Measurements from ENCODE around the gene KRT6C.
"Not testable (repeated sequence)": the region's sequence is repeated elsewhere in the genome, so short reads cannot be mapped to it uniquely, and the experiment has no call there.

KRT6C gene

DNA sequence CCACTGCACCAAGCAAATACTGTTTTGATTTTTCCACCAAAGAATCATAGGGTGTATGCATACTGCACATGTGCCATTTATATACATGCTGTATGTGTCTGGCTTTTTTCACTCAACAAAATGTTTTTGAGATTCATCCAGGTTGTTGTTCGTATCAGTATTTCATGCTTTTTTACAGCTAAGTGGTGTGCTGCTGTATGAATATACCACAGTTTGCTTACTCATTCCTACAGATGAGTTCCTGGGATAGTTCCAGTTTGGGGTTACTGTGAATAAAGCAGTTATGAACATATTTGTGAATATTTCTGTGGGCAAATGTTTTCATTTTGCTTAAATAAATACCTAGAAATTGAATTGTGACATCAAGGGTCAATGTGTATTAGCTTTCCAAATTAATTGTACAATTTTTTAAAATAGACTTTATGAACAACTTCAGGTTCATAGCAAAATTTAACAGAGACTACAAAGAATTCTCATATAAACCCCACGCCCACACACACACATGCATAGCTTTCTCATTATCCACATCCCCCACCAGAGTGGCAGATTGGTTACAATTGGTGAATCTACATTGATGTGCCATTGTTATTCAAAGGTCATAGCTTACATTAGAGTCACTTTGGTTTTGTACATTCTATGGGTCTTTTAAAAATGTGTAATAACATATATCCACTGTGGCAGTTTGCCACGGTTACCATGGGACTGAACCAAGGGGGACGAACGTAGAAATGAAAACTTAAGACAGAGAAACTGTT lies 26.4 kb upstream of the KRT6C start:
- no peak for DNase-seq

DNA sequence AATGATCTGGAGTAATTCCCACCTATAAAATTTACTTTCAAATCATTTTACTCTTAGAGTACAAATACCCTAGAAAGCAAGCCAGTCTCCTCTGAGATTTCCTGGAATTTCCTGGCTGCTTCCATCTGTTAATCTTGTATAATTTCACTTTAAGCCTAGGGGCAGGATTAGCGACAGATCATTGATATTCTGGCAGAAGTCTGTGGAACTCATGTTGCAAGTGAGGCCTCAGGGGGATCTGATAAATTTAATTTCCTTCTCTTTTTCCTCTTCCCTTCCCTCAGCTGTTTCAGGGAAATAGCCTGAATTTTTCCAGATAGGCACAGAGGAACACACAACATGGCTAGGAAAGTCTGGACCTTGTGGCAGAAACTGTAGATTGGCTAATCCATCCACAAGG lies 25.3 kb upstream of the KRT6C start:
- DNase-seq, result no peak

DNA sequence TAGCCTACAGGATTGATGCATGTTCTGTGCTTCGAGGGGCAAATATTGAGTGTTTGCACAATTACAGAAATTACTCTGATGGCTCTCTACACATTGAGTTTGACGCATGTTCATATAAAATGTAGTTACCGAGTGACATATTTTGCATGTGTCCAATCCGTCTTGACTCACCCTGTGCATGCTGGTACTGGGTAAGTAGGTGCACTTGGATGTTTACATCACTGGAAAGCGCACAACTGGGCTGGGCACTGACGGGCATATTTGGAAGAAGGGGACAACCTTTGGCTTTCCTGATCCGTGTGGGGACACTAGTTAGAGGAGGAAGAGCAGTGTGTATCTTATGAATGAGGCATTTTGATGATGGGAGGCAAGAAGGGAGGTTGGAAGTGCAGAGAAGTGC lies 24.4 kb upstream of the KRT6C start:
- DNase-seq, result no peak

DNA sequence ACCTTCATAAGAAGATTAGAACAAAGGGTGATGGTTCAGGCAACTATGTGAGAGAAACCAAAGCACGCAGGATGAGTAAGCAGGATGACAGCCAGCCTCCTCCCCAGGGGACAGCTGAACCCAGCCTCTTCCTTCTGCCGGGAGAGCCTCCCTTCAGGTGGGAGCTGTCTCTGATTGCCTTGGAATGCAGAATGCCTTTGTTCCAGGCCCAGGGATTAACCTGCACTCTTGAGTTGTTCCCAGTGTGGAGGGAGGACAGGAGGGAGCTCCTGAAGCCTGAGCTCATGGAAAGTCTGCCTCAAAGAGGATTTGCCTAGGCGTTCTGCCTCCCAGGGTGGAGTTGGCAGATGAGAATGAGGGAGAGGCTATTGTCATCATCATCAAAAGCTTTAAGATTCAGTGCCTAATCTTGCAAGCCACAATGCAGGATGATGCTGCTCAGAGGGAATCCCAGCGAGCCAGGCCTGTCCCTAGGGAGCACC lies 23.0 kb upstream of the KRT6C start:
- DNase-seq, result no peak

DNA sequence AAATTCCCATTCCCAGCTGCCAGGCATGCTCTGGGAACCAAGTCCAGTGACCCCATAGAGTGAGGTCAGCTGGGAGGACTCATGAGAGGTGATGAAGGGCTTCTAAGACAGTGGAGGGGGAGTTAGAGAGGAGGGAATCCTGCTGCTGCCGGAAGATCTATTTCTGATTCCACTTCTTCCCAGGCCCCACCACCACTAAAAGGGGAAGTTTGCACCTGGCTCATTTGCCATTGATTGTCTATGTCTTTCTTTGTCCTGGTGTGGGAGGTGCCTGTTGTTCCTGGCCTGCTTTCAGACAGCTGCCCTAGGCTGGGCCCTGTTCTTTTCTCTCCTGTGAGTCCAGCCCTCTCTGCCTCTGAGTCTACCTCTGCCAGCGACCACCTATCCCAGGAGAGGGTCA lies 22.4 kb upstream of the KRT6C start:
- DNase-seq, result no peak

DNA sequence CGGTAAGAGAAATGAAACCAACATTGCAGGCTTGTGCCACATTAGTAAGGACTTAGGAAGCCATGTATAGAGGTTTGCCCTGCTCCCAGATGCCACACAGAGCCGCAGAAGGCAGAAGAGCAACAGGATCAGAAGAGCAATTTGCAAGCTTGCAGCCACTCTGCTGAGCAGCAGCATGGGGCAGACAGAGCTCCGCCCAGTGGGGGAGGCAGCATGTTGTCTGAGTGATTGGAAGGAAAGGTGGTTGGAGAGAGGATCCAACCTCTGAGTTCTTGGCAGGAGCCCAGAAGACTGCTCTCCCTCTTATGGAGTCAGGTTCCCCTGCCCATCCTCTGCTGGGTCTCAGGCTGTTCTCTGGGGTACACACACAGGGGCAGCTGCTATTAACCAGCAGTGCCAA lies 21.8 kb upstream of the KRT6C start:
- DNase-seq, result no peak

DNA sequence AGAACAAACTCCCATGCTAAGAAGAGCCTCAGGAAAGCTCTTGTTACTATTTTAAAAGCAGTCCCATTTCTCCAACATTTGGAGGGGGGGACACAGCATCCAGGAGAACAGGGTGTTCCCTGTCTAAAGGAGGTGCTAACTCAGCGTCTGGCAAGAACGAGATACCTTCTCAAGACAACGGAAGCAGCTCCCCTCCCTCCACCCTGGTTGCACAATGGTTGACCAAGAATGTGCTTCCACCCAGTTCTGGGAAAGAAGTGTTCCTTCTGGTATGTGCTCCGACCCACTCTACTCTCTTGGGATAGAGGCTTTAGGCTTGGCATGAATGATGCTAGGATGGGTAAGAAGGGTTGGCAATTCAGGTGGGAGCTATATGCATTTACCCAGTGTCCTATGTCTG lies 20.9 kb upstream of the KRT6C start:
- DNase-seq, result no peak

DNA sequence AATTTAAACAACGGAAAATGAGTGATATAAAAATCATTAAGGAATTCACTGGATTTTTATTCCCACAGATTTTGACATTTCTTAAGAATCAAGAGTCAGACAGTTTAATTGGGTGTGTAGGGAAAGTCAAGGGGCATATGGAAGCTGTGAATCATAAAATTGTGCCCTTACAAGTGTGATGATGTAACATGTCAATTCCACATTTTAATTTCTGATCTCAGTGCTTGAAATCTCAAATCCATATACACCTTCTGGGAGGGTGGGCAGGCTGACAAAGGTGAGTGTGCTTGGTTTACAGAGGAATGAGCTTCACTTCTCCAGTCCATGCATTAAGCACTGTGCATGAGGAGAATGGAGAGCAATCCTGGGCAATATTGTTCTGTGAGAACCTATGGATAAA lies 20.5 kb upstream of the KRT6C start:
- DNase-seq, result no peak

DNA sequence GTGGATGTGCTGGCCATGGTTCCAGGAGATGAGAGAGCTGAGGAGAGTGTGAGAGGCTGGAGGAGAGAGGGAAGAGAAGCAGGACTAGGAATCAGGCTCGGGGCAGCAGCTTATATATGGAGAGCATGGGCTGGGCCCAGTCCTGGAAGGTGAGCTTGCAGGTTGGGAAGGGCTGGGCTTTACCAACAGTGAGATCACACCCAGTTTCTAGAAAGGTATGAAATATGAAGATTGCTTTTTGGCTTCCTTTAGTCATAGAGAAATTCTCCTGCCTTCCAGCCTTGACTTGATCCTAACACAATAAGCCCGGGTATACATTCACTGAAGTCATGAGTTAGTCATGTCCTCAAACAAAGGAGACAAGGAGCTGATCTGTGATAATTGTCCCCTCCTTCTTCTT lies 19.6 kb upstream of the KRT6C start, which contains the start of gene KRT6A:
Gene KRT6A, minus strand, starts transcription at position 86 of the 400 bp plus-strand sequence. Its CDS starts 69 bp downstream, at position 17.
- no peak for DNase-seq

DNA sequence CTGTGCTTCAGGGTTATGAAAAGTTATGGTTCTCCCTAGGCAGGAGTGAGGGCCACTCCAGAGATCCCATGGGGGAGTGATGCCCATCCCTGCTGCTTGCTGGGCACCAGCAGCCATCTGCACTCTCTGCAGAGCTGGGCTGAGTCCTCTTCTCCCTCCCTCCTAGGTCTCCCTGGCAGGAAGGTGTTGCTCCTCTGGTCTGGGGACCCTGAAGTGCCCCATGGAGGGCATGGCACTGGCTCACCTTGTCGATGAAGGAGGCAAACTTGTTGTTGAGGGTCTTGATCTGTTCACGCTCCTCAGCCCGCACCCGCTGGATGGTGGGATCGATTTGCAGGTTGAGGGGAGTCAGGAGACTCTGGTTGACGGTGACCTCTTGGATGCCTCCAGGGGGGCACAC lies 18.8 kb upstream of the KRT6C start:
- not testable (repeated sequence) for DNase-seq

DNA sequence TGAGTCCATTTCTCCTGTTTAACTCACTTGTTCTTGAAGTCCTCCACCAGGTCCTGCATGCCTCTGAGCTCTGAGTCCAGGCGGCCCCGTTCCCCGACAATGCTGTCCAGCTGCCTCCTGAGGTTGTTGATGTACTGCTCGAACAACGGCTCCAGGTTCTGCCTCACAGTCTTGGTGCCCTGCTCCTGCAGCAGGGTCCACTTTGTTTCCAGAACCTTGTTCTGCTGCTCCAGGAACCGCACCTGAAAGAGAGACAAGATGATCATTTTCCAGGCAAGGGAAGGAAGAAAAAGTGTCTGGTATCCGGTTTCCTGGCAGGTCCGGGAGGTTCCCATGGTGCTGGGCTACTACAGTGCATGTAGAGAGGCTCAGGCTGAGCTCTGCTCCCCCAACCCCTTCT lies 17.9 kb upstream of the KRT6C start:
- not testable (repeated sequence) for DNase-seq

DNA sequence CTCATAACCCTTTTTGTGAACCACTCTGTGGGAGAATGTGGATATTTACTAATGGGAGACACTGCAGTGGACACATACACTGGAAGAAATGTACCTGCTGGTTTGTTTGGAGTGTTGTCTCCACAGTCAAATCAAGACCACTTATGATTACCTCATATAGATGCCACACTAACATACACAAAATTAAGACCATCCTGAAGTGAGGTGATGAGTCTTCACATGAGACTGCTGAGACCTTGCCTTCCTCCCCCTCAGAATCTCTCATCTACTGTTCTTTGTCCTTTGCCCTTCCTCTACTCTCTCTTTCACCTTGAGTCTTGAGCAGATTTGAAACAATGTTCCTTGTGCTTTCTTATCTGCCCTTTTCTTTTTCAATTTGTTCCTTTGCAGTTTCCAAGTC lies 15.1 kb upstream of the KRT6C start:
- DNase-seq, result no peak

DNA sequence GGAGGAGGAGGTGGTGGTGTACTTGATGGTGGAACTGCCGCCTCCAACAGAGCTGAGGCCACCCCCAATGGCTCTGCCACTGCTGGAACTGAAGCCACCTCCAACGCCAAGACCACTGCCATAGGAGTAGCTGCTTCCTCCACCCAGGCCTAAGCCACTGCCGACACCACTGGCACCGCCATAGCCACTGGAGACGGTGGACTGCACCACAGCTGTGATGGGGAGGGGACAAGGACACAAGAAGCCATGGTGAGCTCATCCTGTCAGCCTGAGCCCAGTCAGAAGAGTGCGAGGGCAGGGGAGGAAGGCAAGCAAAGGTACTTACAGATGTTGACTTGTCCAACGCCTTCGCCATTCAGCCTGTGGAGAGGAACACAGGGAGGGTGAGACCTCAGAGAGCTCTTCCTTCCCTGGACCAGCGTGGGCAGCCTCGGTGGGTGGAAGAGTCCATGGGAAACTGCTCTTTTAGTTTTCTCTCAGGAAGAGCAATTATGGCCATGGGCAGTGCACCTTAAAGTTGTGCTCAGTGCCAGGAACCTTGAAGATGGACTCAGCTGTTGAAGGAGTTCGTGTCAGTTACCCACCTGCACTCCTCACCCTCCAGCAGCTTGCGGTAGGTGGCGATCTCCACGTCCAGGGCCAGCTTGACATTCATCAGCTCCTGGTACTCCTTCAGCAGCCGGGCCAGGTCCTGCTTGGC lies 14.3 kb upstream of the KRT6C start:
- not testable (repeated sequence) for DNase-seq

DNA sequence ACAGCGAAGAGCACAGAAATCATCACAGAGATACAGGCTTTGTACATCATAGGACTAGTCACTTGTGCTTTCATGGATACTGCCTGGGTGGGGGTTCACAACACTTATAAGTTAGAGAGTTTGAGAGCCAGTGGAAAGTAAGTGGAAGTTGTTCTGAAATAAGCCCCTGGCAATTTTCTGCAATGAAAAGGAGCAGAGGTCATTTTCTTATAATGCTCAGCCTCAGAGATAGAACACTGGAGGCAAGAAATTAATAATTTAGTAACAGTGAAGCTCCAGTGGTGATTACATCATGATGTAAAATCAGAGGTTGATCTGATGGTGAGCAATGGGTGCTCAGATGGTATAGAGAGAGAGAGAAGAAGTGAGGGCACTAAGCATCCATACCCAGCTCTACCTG lies 13.6 kb upstream of the KRT6C start:
- DNase-seq, result no peak

DNA sequence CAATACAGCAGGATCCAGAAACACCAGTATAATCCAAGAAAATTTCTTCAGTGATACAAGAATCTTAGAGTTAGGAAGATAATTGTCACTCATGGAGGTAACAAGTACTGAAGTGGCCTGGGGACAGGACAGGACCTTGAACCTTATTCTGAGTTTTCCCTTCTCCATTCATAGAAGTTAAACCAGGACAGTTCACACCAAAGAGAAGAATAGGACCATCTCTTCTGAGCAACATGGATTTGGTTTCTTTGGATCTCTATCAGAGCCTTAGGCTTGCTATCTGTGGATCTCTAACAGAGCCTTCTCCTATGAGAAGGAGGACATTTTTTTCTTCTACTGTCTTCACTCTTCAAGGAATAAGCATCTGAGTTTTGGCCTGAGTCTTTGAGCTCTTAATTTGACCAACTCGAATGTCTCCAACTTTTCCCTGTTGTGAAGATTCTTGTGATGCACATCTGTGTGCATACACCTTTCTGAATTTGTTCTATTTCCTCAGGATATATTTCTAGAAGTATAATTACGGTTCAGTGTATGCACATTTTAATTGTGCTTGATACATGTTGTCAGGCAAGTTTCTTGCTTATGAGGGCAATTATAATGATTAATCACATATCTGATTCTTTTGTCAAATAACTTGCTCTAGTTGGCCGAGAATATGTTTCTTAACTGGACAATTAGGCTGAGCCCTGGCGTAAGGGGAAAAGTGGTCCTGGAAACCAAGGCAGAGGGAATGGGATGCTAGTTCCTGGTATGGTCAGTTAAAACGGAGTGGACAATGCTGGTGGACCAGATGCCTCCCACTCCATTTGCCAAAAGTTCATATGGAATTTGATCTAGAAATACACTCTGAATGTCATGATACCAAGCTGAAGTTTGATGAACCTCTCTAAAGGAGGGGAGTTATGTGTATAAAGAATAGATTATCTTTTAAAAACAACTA lies 12.8 kb upstream of the KRT6C start:
- no peak for DNase-seq

DNA sequence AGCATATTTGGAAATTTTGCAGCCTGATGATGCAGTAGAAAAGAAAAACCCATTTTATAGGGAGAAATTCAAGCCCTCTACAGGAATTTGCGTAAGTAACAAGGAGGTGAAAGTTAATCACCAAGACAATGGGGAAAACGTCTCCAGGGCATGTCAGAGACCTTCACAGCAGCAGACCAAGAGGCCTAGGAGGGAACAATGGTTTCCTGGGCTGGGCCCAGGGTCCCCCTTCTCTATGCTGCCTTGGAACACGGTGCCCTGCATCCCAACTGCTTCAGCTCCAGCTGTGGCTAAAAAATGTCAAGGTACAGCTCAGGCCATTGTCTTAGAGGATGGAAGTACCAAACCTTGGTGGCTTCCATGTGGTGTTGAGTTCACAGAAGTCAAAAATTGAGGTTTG lies 6.5 kb upstream of the KRT6C start:
- DNase-seq, result no peak

DNA sequence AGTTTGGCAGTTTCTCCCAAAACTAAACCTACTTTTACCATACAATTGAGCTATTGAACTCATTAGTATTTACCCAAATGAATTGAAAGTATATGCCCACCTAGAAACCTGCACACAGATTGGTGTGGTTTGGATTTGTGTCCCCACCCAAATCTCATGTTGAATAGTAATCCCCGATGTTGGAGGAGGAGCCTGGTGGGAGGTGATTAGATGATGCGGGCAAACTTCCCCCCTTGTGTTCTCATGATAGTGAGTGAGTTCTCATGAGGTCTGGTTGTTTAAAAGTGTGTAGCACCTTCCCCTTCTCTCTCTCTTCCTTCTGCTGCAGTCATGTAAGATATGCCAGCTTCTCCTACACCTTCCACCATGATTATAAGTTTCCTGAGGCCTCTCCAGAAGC lies 4.0 kb upstream of the KRT6C start:
- DNase-seq, result no peak

DNA sequence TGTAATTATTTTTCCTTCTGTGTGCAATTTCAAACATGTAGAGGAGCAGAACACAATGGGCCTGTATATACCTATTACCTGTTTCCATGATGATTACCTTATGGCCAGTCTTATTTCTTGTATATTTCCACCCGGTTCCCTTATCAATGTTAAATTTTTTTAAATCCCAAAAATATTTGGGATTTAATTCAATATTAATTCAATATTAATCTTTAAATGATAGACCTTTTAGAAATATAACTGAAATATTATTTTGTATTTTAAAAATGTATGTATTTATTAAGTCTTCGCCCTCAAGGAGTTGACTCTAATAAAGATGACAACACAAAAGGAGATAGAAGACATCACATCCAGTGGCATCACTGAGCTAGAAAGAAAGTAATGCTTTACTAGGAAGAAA lies 607 bp upstream of the KRT6C start:
- no peak for DNase-seq

DNA sequence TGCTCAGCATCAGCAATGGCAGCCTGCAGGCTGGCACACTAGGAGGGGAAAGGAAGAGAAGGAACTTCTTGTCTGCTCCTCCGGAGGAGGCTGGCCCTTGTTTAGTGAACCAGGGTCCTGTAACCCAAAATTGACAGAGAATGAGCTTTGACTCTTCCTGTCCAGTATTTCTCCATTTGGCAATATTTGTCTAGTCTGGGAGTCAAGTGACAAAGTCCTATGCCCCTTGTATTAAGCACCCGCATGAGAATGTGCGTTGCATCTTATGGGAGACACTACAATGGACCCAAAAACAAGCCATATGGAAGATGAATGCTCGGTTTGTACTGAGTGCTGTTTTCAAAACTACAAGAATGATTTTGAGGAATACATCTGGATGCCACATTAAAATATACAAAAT lies 3.8 kb downstream of the KRT6C start:
- DNase-seq, result no peak

DNA sequence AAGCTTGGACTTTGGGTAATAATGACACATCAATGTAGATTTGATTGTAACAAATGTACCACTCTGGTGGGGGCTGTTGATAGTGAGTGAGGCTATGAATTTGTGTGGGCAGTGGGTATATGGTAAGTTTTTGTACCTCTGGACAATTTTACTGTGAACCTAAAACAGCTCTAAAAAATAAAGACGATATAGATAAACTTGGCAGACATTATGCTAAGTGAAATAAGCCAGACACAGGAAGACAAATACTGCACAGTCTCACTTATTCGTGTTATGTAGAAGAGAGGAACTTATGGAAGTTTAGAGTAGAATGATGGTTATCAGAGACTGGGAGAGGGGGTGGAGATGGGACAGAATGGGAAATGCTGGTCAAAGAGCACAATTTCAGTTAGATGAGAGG lies 8.7 kb downstream of the KRT6C start:
- no peak for DNase-seq

DNA sequence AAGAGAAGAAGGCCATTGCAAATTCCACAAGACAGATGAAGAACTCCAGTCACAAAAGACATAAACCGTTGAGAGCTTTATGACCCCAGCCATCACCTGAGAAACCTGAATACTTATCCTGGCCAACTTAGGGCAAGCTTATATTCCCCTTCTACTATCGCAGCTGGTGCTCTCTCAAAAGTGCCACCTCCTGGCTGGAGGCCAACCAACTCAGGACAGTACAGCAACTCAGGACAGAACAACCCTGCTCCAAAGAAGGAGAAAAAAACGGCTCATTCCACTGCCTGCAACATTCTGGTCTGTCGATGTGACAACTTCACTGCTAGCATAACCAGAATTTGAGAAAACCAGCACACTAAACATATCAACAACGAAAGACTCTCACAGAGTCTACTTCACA lies 11.9 kb downstream of the KRT6C start:
- DNase-seq, result no peak

DNA sequence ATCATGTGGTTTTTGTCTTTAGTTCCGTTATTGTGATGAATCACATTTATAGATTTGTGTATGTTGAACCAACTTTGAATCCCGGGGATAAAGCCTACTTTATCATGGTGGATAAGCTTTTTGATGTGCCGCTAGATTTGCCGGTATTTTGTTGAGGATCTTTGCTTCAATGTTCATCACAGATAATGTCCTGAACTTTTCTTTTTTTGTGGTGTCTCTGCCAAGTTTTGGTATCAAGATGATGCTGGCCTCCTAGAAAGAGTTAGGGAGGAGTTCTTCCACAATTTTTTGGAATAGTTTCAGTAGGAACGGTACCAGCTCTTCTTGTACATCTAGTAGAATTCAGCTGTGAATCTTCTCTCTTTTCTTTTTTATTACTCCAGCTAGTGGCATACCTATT lies 14.7 kb downstream of the KRT6C start:
- DNase-seq, result no peak

DNA sequence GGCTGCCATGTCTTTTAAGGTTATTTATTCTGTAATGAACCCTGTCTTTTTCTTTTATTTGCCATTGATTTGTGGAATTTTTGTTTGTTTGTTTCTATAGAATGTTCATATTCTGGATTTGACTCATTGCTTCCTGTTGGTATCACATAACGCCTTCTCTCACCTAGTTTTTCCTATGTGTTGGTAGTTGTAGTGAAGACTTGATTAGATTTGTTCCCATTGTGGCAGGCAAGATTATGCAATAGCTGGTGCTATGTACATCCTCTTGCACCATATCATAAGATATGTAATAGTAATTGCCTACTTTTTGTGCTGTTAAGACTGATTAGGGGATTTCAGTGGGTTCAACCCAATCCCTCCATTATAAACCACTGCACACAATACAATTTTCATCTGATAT lies 17.8 kb downstream of the KRT6C start:
- DNase-seq, result no peak
